ENCODE results near the gene ARL14. TPM values are rescaled to one million over a fixed set of nuclear protein-coding genes. Genes with fewer than 3 reads are reported as not detected.

ARL14 gene
- total RNA-seq, 1 donor from 2014 or later: 0.53 TPM

- no peaks in the 10 kb centered on the region for H3K27me3 Mint-ChIP-seq
- no peaks in the 10 kb centered on the region for H3K9me3 Mint-ChIP-seq
- H3K4me3 Mint-ChIP-seq: no peak overlapping the region
- no peaks in the 10 kb centered on the region for H3K36me3 Mint-ChIP-seq
- no peak for DNase-seq (ENCODE audit: extremely low spot score, unreplicated experiment)
- H3K27ac Mint-ChIP-seq: no peak overlapping the region
- peaks cover 12% of the 10 kb centered on the region for H3K4me1 Mint-ChIP-seq (ENCODE audit: unreplicated experiment)
- TF ChIP-seq CTCF (conservative IDR thresholded peaks at IDR 0.05): no peak
Observed at GRCh38 chr3:160638184-160638583, 38.8 kb upstream of the ARL14 start.

GRCh38 chr3:160641665-160642309 lies 35.2 kb upstream of the ARL14 start:
- Mint-ChIP-seq H3K27ac (no peak overlapping the region), H3K9me3 (no peaks in the 10 kb centered on the region), H3K27me3 (no peaks in the 10 kb centered on the region), H3K4me1 (ENCODE audit: unreplicated experiment) (peaks cover 12% of the 10 kb centered on the region), H3K36me3 (no peaks in the 10 kb centered on the region), H3K4me3 (no peak overlapping the region)
- no peak for TF ChIP-seq CTCF (conservative IDR thresholded peaks at IDR 0.05)
- DNase-seq (ENCODE audit: extremely low spot score, unreplicated experiment): no peak

- Mint-ChIP-seq H3K4me3 (no peak overlapping the region), H3K36me3 (no peaks in the 10 kb centered on the region), H3K4me1 (ENCODE audit: unreplicated experiment) (peaks cover 12% of the 10 kb centered on the region), H3K9me3 (no peaks in the 10 kb centered on the region), H3K27ac (no peak overlapping the region), H3K27me3 (no peaks in the 10 kb centered on the region)
- no peak for DNase-seq (ENCODE audit: extremely low spot score, unreplicated experiment)
- peak; percentile 59 for TF ChIP-seq CTCF (conservative IDR thresholded peaks at IDR 0.05)
Observed at GRCh38 chr3:160643994-160644393, 33.0 kb upstream of the ARL14 start.

DNA sequence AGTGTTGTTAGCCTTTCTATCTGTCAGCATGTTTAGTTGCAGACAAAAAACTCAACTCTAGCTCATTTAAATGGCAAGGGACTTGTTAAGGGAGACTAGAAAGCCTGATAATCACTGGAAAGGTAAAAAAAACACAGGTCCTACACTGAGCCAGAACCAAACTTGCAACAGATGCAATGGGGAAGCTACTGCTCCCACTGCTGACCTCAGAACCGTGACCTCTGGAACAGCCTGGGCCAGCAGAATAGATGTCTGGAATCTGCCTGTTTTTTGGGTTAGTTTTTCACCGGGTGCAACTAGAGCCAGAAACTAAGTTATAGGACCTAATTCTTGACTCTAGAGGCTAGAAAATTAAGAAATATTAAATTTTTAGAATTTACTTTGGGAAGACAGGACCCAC lies 32.5 kb upstream of the ARL14 start:
- Mint-ChIP-seq H3K36me3 (no peaks in the 10 kb centered on the region), H3K27ac (no peak overlapping the region), H3K4me3 (no peak overlapping the region), H3K9me3 (no peaks in the 10 kb centered on the region), H3K27me3 (no peaks in the 10 kb centered on the region), H3K4me1 (ENCODE audit: unreplicated experiment) (peaks cover 12% of the 10 kb centered on the region)
- no peak for TF ChIP-seq CTCF (conservative IDR thresholded peaks at IDR 0.05)
- no peak for DNase-seq (ENCODE audit: extremely low spot score, unreplicated experiment)

GRCh38 chr3:160648701-160649100 lies 28.3 kb upstream of the ARL14 start:
- Mint-ChIP-seq H3K4me3 (no peak overlapping the region), H3K9me3 (no peaks in the 10 kb centered on the region), H3K27me3 (no peaks in the 10 kb centered on the region), H3K27ac (no peak overlapping the region), H3K4me1 (ENCODE audit: unreplicated experiment) (no peaks in the 10 kb centered on the region), H3K36me3 (no peaks in the 10 kb centered on the region)
- no peak for DNase-seq (ENCODE audit: extremely low spot score, unreplicated experiment)
- TF ChIP-seq CTCF (conservative IDR thresholded peaks at IDR 0.05): no peak

DNA sequence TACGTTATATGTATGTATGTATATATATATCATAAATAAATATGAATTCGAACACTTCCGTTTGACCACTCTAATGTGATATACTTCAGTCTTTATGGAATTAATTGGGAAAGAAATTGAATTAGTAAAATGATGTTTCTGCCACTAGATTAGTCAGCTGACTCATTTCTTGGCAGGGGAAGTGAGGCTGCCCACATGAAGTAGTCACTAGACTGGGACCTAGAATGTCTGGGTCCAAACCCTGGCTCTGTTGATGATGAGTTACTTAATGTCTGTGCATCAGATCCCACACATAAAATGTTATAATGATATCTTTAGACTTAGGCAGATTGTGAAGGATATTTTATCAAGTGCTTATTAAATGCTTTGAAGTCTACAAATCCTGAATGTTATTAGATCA lies 27.4 kb upstream of the ARL14 start:
- Mint-ChIP-seq H3K36me3 (no peaks in the 10 kb centered on the region), H3K27ac (no peak overlapping the region), H3K4me3 (no peak overlapping the region), H3K27me3 (no peaks in the 10 kb centered on the region), H3K9me3 (no peaks in the 10 kb centered on the region), H3K4me1 (ENCODE audit: unreplicated experiment) (no peaks in the 10 kb centered on the region)
- no peak for DNase-seq (ENCODE audit: extremely low spot score, unreplicated experiment)
- no peak for TF ChIP-seq CTCF (conservative IDR thresholded peaks at IDR 0.05)
